Kidney epithelial cell (primary cell): ENCODE measurements around the gene TUBG1. TPM values are rescaled to one million over a fixed set of nuclear protein-coding genes. Genes with fewer than 3 reads are reported as not detected.
"Not testable (repeated sequence)": the region's sequence is repeated elsewhere in the genome, so short reads cannot be mapped to it uniquely, and the experiment has no call there.

Experiments used
- DNase-seq: peaks from one replicate; pipeline ENCODE4 v3.0.0-alpha.2; 2010; ENCODE audit warnings: low read depth
- H3K27me3 ChIP-seq: 2 replicates; pipeline ENCODE4 v1.6.0; 2011; ENCODE audit warnings: low read length; ENCODE audit not compliant: control insufficient read depth, insufficient read depth
- H3K36me3 ChIP-seq: 2 replicates; pipeline ENCODE4 v1.5.1; 2011; ENCODE audit warnings: low read length; ENCODE audit not compliant: control insufficient read depth, insufficient read depth
- H3K4me3 ChIP-seq: 2 replicates; pipeline ENCODE4 v1.5.1; 2011; ENCODE audit warnings: low read depth, mild to moderate bottlenecking, control low read depth, low read length
- CTCF ChIP-seq: IDR thresholded peaks from 2 replicates; pipeline ENCODE4 v1.5.1; 2011; ENCODE audit warnings: mild to moderate bottlenecking, moderate library complexity, low read length, control low read depth, inconsistent platforms; ENCODE audit not compliant: insufficient read depth, poor library complexity, severe bottlenecking
- total RNA-seq: library from RNA; depleted of rRNA; stranded (reverse); fragments of >200 nt; gene quantifications from 2 replicates; pipeline ENCODE4 v1.2.3, GENCODE V29; 2015

The TUBG1 gene
- total RNA-seq, 1 donor from 2014 or later, result 37.6 TPM

- Histone ChIP-seq H3K36me3 (peaks cover 2% of the 10 kb centered on the region), H3K27me3 (no peaks in the 10 kb centered on the region), H3K4me3 (no peak overlapping the region)
- no peak for TF ChIP-seq CTCF
- DNase-seq, result no peak
Measured at GRCh38 chr17:42613699-42614295, 4.3 kb downstream of the TUBG1 start.

GRCh38 chr17:42617956-42618431 lies 8.5 kb downstream of the TUBG1 start:
- no peak for DNase-seq

DNA sequence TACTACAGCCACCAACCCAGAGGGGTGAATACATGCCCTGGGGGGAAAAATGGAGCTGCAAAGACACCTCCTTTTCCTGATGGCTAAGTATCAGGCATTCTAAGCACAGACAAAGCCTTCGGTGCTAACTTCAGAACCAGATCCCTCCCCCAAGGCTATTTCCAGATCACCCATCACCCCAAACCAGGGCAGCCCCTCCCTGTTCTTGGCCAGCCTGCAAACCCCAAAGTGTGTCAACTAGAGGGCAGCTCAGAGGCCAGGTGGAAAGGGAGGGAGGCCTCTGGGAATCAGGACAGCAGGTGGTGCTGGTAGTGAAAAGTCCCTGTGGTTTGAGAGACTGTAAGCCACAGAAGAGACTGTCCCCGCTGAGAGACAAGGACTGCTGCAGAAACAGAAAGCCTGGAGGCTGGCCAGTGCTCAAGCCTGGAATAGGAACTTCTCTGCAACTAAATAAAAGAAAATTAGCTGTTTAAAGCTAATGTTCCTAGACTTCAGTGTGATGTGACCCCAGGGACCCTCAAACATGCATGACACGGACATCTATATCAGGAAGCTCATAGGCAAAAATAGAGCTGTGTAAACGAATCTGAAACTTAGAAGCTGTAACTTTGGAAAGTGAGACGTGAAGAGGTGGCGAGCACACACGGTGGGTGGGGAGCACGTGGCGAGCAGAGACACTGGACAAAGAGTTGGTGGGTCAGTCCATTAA lies 9.1 kb downstream of the TUBG1 start:
- no peaks in the 10 kb centered on the region for H3K27me3 ChIP-seq
- no peak for DNase-seq
- peak; percentile 24 for TF ChIP-seq CTCF
- no peak overlapping the region for H3K4me3 ChIP-seq
- no peaks in the 10 kb centered on the region for H3K36me3 ChIP-seq

More at GRCh38 chr17:42617956-42618431, 8.5 kb downstream of the TUBG1 start:
- H3K27me3 ChIP-seq, result no peaks in the 10 kb centered on the region
- no peak overlapping the region for H3K4me3 ChIP-seq
- no peaks in the 10 kb centered on the region for H3K36me3 ChIP-seq
- TF ChIP-seq CTCF, result no peak

GRCh38 chr17:42621987-42622386 lies 12.5 kb downstream of the TUBG1 start:
- H3K4me3 ChIP-seq, H3K27me3 ChIP-seq, DNase-seq, H3K36me3 ChIP-seq: not testable (repeated sequence)

DNA sequence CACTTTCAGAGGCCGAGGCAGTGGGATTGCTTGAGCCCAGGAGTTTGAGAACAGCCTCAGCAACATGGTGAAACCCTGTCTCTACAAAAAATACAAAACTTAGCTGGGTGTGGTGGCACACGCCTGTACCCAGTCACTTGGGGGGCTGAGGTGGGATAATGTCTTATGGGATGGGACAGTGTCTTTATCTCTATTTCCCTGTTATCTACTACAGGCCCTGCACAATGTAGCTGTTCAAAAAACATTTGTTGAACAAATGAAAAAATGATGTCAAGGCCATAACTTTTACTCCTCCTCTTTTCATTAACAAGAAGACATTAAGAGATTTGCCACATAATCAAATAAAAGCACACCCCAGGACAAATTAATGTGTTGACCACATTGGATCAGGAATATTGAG lies 13.8 kb downstream of the TUBG1 start:
- Histone ChIP-seq H3K27me3 (no peaks in the 10 kb centered on the region), H3K4me3 (no peak overlapping the region), H3K36me3 (no peaks in the 10 kb centered on the region)
- no peak for TF ChIP-seq CTCF
- no peak for DNase-seq

- DNase-seq, result no peak
- no peak for TF ChIP-seq CTCF
- Histone ChIP-seq H3K27me3 (no peaks in the 10 kb centered on the region), H3K4me3 (no peak overlapping the region), H3K36me3 (no peaks in the 10 kb centered on the region)
Measured at GRCh38 chr17:42623732-42624596, 14.5 kb downstream of the TUBG1 start.

DNA sequence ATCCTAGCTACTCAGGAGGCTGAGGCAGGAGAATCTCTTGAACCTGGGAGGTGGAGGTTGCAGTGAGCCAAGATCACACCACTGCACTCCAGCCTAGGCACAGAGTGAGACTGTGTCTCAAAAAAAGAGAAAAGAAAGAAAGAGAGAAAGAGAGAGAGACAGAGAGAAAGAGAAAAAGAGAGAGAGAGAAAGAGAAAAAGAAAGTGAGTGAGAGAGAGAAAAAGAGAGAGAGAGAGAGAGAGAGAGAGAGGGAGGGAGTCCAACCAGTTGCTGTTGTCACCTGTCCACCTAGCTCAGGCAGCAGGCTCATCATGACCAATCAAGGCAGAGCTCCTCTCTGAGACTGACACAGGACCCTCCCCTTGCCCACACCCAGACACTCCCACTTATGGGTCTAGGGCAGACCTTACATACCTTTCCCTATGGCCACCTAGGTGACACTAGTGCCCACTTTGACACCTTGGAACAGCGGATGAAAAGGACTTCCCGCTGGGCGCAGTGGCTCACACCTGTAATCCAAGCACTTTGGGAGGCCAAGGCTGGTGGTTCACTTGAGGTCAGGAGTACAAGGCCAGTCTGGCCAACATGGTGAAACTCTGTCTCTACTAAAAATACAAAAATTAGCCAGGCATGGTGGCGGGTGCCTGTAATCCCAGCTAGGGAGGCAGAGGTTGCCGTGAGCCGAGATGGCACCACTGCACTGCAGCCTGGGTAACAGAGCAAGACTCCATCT lies 17.7 kb downstream of the TUBG1 start:
- H3K27me3 ChIP-seq, H3K36me3 ChIP-seq, DNase-seq, H3K4me3 ChIP-seq: not testable (repeated sequence)
